GM10248 (cell line): ENCODE measurements around the gene WRAP53.

Experiments used
- CTCF ChIA-PET: fragments of 300-600 bp; sonication (Branson Sonifier 250); formaldehyde crosslinking; extraction: SDS; loops from one replicate; lab custom pipeline; 2021; ENCODE audit warnings: antibody characterized with exemption; lab: Yijun Ruan, JAX
- POLR2A ChIA-PET: fragments of 350-650 bp; sonication (Branson Sonifier 250); formaldehyde crosslinking; extraction: SDS; loops from one replicate; lab custom pipeline; 2020; ENCODE audit warnings: antibody characterized with exemption; lab: Yijun Ruan, JAX
- DNase-seq: peaks from one replicate; pipeline ENCODE4 v3.0.0; 2012; ENCODE audit errors: extremely low spot score
- TF ChIP-seq, protein P1 (sequence below): IDR thresholded peaks from 2 replicates; pipeline ENCODE4 v1.5.1; 2012; ENCODE audit warnings: mild to moderate bottlenecking, low read depth; ENCODE audit errors: extremely low read depth, missing control alignments, control extremely low read depth

Gene WRAP53

DNA sequence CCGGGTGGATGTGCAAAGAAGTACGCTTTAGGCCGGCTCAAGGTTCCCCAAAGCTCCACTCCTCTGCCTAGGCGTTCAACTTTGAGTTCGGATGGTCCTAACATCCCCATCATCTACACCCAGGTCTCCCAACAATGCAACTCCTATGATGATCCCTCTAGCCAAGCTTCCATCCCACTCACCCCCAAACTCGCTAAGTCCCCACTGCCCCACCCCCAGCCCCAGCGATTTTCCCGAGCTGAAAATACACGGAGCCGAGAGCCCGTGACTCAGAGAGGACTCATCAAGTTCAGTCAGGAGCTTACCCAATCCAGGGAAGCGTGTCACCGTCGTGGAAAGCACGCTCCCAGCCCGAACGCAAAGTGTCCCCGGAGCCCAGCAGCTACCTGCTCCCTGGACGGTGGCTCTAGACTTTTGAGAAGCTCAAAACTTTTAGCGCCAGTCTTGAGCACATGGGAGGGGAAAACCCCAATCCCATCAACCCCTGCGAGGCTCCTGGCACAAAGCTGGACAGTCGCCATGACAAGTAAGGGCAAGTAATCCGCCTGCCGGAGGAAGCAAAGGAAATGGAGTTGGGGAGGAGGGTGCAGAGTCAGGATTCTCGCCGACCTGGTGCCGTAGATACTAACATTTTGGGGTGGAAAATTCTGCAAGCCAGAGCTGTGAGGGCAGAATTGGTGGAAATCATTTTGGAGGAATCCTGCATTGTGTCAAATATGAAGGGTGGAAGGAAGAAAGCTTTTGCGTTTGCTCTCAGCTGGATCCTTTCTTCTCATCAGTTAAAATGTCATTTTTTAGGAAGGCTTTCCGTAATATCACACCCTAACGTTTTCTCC is 987 bp upstream of the WRAP53 start, which contains the start of gene TP53:
Gene TP53, minus strand, starts transcription at position 419 of the 836 bp plus-strand sequence. CDS start 10,896 bp downstream, outside the sequence.
- peak; percentile 85 for DNase-seq
- POLR2A ChIA-PET: interaction anchor here (0.5 to 2.4 kb wide), 26 partner anchors 12 to 555 kb away, joined by 3 to 18 read pairs (median 4); partner anchors contain the start of genes ATP1B2, CD68, FXR2 and MPDU1
- CTCF ChIA-PET: interaction anchor here (0.6 to 5.5 kb wide), 50 partner anchors 9 to 665 kb away, joined by 3 to 112 read pairs (median 4); partner anchors contain the start of genes ATP1B2, CD68, EFNB3 and FXR2

GRCh38 chr17:7688808-7689316 is 585 bp downstream of the WRAP53 start:
- DNase-seq: no peak
- POLR2A ChIA-PET: interaction anchor here (2.4 kb wide), 1 partner anchor 115 kb away, joined by 9 read pairs; no protein-coding TSS in a partner anchor

More for the DNA sequence above, 987 bp upstream of the WRAP53 start, which contains the start of gene TP53:
- TF ChIP-seq, protein P1, sequence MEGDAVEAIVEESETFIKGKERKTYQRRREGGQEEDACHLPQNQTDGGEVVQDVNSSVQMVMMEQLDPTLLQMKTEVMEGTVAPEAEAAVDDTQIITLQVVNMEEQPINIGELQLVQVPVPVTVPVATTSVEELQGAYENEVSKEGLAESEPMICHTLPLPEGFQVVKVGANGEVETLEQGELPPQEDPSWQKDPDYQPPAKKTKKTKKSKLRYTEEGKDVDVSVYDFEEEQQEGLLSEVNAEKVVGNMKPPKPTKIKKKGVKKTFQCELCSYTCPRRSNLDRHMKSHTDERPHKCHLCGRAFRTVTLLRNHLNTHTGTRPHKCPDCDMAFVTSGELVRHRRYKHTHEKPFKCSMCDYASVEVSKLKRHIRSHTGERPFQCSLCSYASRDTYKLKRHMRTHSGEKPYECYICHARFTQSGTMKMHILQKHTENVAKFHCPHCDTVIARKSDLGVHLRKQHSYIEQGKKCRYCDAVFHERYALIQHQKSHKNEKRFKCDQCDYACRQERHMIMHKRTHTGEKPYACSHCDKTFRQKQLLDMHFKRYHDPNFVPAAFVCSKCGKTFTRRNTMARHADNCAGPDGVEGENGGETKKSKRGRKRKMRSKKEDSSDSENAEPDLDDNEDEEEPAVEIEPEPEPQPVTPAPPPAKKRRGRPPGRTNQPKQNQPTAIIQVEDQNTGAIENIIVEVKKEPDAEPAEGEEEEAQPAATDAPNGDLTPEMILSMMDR: no peak

GRCh38 chr17:7695586-7695985 is 7.3 kb downstream of the WRAP53 start:
- TF ChIP-seq, protein P1: no peak
- DNase-seq: no peak
- ChIA-PET CTCF (no interaction called here), POLR2A (no interaction called here)

More at GRCh38 chr17:7688808-7689316, 585 bp downstream of the WRAP53 start:
- TF ChIP-seq, protein P1: no peak
- CTCF ChIA-PET: interaction anchor here (0.8 to 5.5 kb wide), 16 partner anchors 10 to 368 kb away, joined by 3 to 112 read pairs (median 9); partner anchors contain the start of genes ATP1B2, EFNB3, SAT2 and SHBG

DNA sequence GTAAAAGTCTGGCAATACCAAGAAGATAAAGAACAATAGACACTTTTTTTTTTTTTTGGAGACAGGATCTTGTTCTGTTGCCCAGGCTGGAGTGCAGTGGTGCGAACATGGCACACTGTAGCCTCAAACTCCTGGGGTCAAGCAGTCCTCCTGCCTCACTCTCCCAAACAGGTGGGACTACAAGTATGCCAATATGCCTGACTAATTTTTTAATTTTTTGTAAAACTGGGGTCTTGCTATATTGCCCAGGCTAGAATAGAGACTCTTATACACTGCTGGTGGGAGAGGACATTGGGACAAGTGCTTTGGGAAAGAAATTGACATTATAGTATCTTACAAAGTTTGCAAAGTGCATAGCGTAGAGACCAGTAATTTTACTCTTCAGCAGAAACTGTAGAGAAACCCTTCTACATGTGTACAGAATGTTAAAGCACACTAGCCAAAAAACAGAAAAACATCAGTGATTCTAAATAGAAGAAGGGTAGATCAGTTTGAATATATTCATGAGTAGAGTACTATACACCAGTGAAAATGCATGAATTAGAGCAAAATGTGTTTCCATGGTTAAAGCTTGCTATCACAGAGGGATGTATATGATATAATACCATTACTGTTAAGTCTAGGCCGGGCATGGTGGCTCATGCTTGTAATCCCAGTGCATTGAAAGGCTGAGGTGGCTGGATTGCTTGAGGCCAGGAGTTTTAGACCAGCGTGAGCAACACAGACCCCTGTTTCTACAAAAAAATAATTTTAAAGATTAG is 9.7 kb downstream of the WRAP53 start:
- ChIA-PET POLR2A (no interaction called here), CTCF (no interaction called here)
- DNase-seq: no peak
- TF ChIP-seq, protein P1: no peak

DNA sequence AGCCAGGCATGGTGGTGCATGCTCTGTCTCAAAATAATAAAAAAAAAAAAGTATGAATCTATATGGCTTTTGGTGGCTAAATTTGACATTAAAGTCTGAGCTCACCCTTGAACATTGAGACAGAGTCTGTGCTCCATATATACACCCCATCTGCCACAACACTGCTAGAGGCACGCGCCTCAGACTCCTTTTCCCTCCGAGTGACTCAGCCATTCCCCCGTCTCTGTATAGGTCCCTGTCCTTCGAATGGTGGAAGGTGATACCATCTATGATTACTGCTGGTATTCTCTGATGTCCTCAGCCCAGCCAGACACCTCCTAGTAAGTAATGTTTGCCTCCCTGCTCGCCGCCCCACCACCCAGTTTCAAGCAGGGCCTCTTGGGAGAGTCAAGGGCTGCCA is 12.2 kb downstream of the WRAP53 start:
- TF ChIP-seq, protein P1: no peak
- ChIA-PET CTCF (no interaction called here), POLR2A (no interaction called here)
- no peak for DNase-seq

DNA sequence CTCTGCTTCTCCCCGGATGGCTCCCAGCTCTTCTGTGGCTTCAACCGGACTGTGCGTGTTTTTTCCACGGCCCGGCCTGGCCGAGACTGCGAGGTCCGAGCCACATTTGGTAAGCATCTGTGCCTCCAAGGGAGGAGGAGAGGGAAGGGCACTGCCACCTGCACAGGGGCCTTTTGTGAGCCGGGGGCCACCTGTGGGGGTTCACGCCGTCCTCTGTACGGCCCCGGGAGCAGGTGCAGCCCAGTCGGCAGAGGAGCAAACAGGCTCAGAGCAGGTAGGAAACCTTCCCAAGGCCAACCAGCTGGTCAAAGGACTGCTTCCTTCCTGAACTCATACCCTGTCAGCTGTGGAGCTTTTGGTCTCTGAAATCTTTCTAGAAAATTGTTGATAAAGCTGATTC is 13.4 kb downstream of the WRAP53 start:
- CTCF ChIA-PET: interaction anchor here (1.2 kb wide), 1 partner anchor 15 kb away, joined by 3 read pairs; no protein-coding TSS in a partner anchor
- DNase-seq: no peak
- TF ChIP-seq, protein P1: no peak
- POLR2A ChIA-PET: no interaction called here
